Gastroesophageal sphincter (tissue), 4 donors: ENCODE results near the gene PIP5K1B. TPM values are rescaled to one million over a fixed set of nuclear protein-coding genes. Genes with fewer than 3 reads are reported as not detected.

Experiments
- ATAC-seq: fragments of 150-250 bp; one replicate; pipeline ENCODE4 v1.9.1; 2016; ENCODE audit warnings: mild to moderate bottlenecking, moderate library complexity
- H3K27ac ChIP-seq, 4 donors: fragments of 200-600 bp; sonication (generic) in 3 of 4; 1 replicate in 3 of 4; 2 replicates in 1 of 4; pipeline ENCODE4 v1.5.1; 2016 to 2019
- H3K27me3 ChIP-seq: fragments of 200-600 bp; sonication (generic); one replicate; pipeline ENCODE4 v1.5.1; 2019
- H3K36me3 ChIP-seq, 2 donors: fragments of 200-600 bp; sonication (generic); one replicate each; pipeline ENCODE4 v1.5.1; 2019; ENCODE audit warnings: control low read depth in 1 of 2
- H3K4me1 ChIP-seq, 3 donors: fragments of 200-600 bp; sonication (generic); 1 replicate in 2 of 3; 2 replicates in 1 of 3; pipeline ENCODE4 v1.5.1; 2016 to 2019; ENCODE audit warnings: control low read depth in 2 of 3
- H3K4me3 ChIP-seq, 2 donors: fragments of 200-600 bp; sonication (generic); one replicate each; pipeline ENCODE4 v1.5.1; 2019; ENCODE audit warnings: mild to moderate bottlenecking in 1 of 2, moderate library complexity in 1 of 2
- H3K9me3 ChIP-seq, 3 donors: fragments of 200-600 bp; sonication (generic); one replicate each; pipeline ENCODE4 v1.5.1; 2017 to 2019; ENCODE audit warnings: control low read depth in 2 of 3
- EP300 ChIP-seq: sonication (generic); formaldehyde crosslinking; IDR thresholded peaks from one replicate; pipeline ENCODE4 v1.6.1; 2017; ENCODE audit warnings: antibody characterized with exemption, mild to moderate bottlenecking
- POLR2A ChIP-seq, 2 donors: fragments of 450-650 bp; IDR thresholded peaks; one replicate each; pipeline ENCODE4 v1.6.1; 2017; ENCODE audit warnings: antibody characterized with exemption in 2 of 2, mild to moderate bottlenecking in 2 of 2, moderate library complexity in 1 of 2
- POLR2AphosphoS5 ChIP-seq: sonication (generic); formaldehyde crosslinking; IDR thresholded peaks from one replicate; pipeline ENCODE4 v1.6.1; 2017; ENCODE audit warnings: antibody characterized with exemption
- WGBS, 2 donors: methylation state at CpG; one replicate each; pipeline ENCODE4 v1.1.5; 2018; ENCODE audit warnings: low coverage in 1 of 2; 5-methylcytosine and 5-hydroxymethylcytosine counted together
- total RNA-seq, 4 donors: library from RNA; depleted of rRNA; stranded (reverse); fragments of >200 nt; gene quantifications; one replicate each; pipeline ENCODE4 v1.1.0, GENCODE V29; 2016
- TF ChIP-seq, protein P1 (sequence below), 4 experiments: fragments of 200-600 bp in 2 of 4; fragments of 450-650 bp in 2 of 4; sonication (generic) in 1 of 4; IDR thresholded peaks; one replicate each; pipeline ENCODE4 v1.5.1; 2017 to 2019; ENCODE audit warnings: antibody characterized with exemption in 4 of 4, mild to moderate bottlenecking in 2 of 4, moderate library complexity in 2 of 4

PIP5K1B gene
- total RNA-seq, 4 donors from 2014 or later: 0.67 to 5.1 (median 1.2) TPM

GRCh38 chr9:68997666-68998065 lies 292.6 kb downstream of the PIP5K1B start:
- Histone ChIP-seq H3K4me1 (peaks cover 0 to 4% (median 0%) of the 10 kb centered on the region in 3 donors), H3K27ac (no peak overlapping the region), H3K9me3 (no peaks in the 10 kb centered on the region), H3K27me3 (no peaks in the 10 kb centered on the region), H3K36me3 (no peaks in the 10 kb centered on the region), H3K4me3 (no peak overlapping the region)
- ATAC-seq: no peak
- TF ChIP-seq EP300 (no peak), POLR2AphosphoS5 (no peak), POLR2A (IDR thresholded peaks at IDR 0.05) (no peak)
- TF ChIP-seq, protein P1, sequence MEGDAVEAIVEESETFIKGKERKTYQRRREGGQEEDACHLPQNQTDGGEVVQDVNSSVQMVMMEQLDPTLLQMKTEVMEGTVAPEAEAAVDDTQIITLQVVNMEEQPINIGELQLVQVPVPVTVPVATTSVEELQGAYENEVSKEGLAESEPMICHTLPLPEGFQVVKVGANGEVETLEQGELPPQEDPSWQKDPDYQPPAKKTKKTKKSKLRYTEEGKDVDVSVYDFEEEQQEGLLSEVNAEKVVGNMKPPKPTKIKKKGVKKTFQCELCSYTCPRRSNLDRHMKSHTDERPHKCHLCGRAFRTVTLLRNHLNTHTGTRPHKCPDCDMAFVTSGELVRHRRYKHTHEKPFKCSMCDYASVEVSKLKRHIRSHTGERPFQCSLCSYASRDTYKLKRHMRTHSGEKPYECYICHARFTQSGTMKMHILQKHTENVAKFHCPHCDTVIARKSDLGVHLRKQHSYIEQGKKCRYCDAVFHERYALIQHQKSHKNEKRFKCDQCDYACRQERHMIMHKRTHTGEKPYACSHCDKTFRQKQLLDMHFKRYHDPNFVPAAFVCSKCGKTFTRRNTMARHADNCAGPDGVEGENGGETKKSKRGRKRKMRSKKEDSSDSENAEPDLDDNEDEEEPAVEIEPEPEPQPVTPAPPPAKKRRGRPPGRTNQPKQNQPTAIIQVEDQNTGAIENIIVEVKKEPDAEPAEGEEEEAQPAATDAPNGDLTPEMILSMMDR (IDR thresholded peaks at IDR 0.05): no peak
- 72 to 90% methylated on average over 3 of the region's 3 CpGs for WGBS, 2 donors

GRCh38 chr9:68998385-68998784 lies 293.3 kb downstream of the PIP5K1B start:
- Histone ChIP-seq H3K27ac (no peak overlapping the region), H3K27me3 (no peaks in the 10 kb centered on the region), H3K36me3 (no peaks in the 10 kb centered on the region), H3K9me3 (no peaks in the 10 kb centered on the region), H3K4me3 (no peak overlapping the region), H3K4me1 (peaks cover 0 to 4% (median 0%) of the 10 kb centered on the region in 3 donors)
- no peak for ATAC-seq
- WGBS, 2 donors: 31 to 64% methylated on average over 4 of the region's 4 CpGs
- TF ChIP-seq, protein P1 (IDR thresholded peaks at IDR 0.05): no peak
- TF ChIP-seq POLR2AphosphoS5 (no peak), EP300 (no peak), POLR2A (IDR thresholded peaks at IDR 0.05) (no peak)

- WGBS, 2 donors: 49 to 64% methylated on average over 3 to 5 of the region's 5 CpGs
- TF ChIP-seq POLR2A (IDR thresholded peaks at IDR 0.05): no peak
- TF ChIP-seq POLR2AphosphoS5: no peak
- TF ChIP-seq, protein P1 (IDR thresholded peaks at IDR 0.05): no peak
- no peak for TF ChIP-seq EP300
- no peak for ATAC-seq
- Histone ChIP-seq H3K4me1 (peaks cover 0 to 4% (median 0%) of the 10 kb centered on the region in 3 donors), H3K4me3 (no peak overlapping the region), H3K27me3 (no peaks in the 10 kb centered on the region), H3K36me3 (no peaks in the 10 kb centered on the region), H3K27ac (no peak overlapping the region), H3K9me3 (no peaks in the 10 kb centered on the region)
These were observed 293.8 kb downstream of the PIP5K1B start for GRCh38 chr9:68998812-68999211.

DNA sequence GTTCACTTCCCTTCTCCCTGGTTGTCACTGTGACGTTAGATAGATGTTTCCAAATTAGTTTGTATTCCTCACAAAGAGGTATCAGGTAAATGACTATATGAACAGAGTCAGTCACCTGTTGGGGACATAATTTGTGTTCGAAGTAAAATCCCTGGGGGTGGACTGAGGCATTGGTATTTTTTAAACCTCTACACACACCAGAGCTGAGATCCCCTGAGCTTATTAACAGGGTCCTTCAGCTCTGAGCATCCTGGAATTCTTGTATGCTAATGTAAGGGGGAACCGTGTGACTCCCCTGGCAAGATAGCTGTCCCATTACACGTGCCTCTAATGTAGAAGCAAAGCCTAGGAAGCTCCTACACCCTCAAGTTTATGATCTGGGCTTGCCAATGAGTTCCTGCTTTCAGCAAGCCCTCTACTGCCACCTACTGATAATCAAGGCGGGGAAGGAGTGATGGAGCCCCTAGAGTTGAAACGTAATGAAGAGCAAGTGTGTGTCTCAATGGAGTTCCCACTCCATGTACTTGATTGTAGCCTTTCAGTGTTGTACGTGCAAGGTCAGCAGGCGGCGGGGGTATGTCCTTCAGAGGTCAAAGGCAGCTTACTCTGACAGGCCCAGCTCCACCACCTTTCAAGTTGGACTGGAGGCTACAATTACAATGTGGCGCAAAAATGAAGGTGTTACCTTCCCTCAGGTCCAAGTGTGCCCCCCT lies 294.5 kb downstream of the PIP5K1B start:
- Histone ChIP-seq H3K36me3 (no peaks in the 10 kb centered on the region), H3K27me3 (no peaks in the 10 kb centered on the region), H3K4me3 (no peak overlapping the region), H3K4me1 (peaks cover 0 to 4% (median 0%) of the 10 kb centered on the region in 3 donors), H3K9me3 (no peaks in the 10 kb centered on the region), H3K27ac (no peak overlapping the region)
- ATAC-seq: peak; percentile 79
- WGBS, 2 donors: 30 to 52% methylated on average over 3 to 8 of the region's 10 CpGs
- TF ChIP-seq, protein P1 (IDR thresholded peaks at IDR 0.05): peak; percentile 44 to 82 (median 62)
- no peak for TF ChIP-seq EP300

DNA sequence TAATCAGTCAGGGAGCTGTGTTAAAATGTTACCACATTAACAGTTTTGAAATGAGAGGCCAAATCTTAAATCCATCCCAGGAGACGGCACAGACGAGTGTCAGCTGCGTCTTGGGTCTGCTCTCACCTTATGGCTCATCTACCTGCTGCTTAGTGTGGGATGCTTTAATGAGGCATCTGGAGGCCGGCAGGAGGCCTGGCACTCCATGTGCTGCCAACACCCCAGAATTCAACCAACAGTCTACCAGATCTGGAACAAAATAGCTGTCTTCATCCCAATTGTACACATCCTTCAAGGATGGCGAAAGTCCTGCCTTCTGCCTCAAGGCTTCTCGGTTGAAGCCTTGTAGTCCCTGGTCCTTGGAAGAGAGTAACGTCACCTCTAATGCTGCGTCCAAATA lies 296.9 kb downstream of the PIP5K1B start:
- no peak overlapping the region for H3K27ac ChIP-seq
- peaks cover 0 to 4% (median 0%) of the 10 kb centered on the region in 3 donors for H3K4me1 ChIP-seq
- ATAC-seq: no peak
- no peaks in the 10 kb centered on the region for H3K9me3 ChIP-seq
- no peaks in the 10 kb centered on the region for H3K27me3 ChIP-seq
- TF ChIP-seq, protein P1 (IDR thresholded peaks at IDR 0.05): no peak
- TF ChIP-seq POLR2AphosphoS5 (no peak), POLR2A (IDR thresholded peaks at IDR 0.05) (no peak), EP300 (no peak)
- 74 to 78% methylated on average over 5 to 7 of the region's 8 CpGs for WGBS, 2 donors
- no peaks in the 10 kb centered on the region for H3K36me3 ChIP-seq
- H3K4me3 ChIP-seq: no peak overlapping the region
